ENCODE data around the gene TNFAIP3.

DNA sequence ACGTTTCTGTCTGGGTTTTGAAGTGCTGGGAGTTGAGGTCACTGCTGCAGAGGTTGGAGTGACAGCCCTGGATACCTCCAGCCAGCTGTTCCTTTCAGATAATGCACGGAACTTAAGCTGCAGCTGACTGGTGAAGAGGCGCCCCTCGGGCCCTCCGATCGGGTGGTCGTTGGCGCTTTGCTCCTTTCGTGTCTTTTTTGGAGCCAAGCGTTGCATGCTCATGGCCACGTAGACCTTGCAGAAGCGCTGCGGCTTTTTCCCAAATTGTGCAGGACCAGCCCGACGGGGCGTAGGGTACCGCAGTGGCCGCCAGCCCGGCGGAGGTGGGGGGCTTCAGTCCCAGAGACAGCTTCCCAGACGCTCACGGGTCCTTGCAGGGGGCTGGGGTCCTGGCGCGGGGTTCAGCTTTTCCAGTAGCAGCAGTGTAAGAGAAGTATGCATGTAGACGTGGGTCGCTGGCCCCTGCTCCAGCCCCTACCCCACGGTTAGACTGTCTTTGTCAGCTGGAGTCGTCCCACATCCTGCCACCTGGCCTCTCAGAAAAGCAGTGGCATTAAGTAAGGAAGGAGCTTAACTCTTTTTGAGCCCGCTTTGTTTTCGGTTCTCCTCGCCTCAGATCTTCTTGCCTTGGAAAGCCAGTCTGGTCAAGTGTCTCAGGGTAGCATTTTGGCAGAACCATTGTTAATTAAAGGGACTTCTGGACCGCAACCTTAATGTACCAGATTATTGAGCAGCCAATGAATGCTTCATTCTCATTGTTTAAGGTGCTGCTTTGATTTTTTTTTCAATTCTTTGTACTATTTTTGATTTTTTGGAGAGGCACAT lies 838 bp downstream of the TNFAIP3 start:
- TF ChIP-seq POLR2A (IDR thresholded peaks at IDR 0.05; ENCODE audit: low read depth, low read length) (no peak), CTCF (conservative IDR thresholded peaks at IDR 0.05; ENCODE audit: low read depth, low read length) (no peak), MXI1 (IDR thresholded peaks at IDR 0.05; ENCODE audit: borderline replicate concordance, low read depth, low read length) (no peak), BHLHE40 (IDR thresholded peaks at IDR 0.05; ENCODE audit: low read depth, low read length) (no peak), RCOR1 (IDR thresholded peaks at IDR 0.05; ENCODE audit: insufficient replicate concordance, low read length) (no peak), CHD1 (IDR thresholded peaks at IDR 0.05; ENCODE audit: low read depth, low read length) (no peak), CEBPB (IDR thresholded peaks at IDR 0.05; ENCODE audit: low read depth, low read length) (no peak), RAD21 (IDR thresholded peaks at IDR 0.05; ENCODE audit: low read length) (no peak), RFX5 (IDR thresholded peaks at IDR 0.05; ENCODE audit: low read depth, low read length) (no peak), FOS (IDR thresholded peaks at IDR 0.05; ENCODE audit: low read depth, low read length) (no peak), NFE2L2 (IDR thresholded peaks at IDR 0.05; ENCODE audit: low read depth, low read length) (no peak)
- TF ChIP-seq, protein P1, sequence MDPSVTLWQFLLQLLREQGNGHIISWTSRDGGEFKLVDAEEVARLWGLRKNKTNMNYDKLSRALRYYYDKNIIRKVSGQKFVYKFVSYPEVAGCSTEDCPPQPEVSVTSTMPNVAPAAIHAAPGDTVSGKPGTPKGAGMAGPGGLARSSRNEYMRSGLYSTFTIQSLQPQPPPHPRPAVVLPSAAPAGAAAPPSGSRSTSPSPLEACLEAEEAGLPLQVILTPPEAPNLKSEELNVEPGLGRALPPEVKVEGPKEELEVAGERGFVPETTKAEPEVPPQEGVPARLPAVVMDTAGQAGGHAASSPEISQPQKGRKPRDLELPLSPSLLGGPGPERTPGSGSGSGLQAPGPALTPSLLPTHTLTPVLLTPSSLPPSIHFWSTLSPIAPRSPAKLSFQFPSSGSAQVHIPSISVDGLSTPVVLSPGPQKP (IDR thresholded peaks at IDR 0.05; ENCODE audit: borderline replicate concordance, low read depth, low read length) = no peak
- TF ChIP-seq, protein P2, sequence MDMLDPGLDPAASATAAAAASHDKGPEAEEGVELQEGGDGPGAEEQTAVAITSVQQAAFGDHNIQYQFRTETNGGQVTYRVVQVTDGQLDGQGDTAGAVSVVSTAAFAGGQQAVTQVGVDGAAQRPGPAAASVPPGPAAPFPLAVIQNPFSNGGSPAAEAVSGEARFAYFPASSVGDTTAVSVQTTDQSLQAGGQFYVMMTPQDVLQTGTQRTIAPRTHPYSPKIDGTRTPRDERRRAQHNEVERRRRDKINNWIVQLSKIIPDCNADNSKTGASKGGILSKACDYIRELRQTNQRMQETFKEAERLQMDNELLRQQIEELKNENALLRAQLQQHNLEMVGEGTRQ (IDR thresholded peaks at IDR 0.05; ENCODE audit: low read depth, low read length) = no peak
